Renal cortex interstitium (tissue), 11 donors: ENCODE measurements around the gene PPM1H. TPM values are rescaled to one million over a fixed set of nuclear protein-coding genes. Genes with fewer than 3 reads are reported as not detected.

Source experiments
- DNase-seq, 11 donors: peaks; one replicate each; pipeline ENCODE4 v3.0.0-alpha.2; 2013; ENCODE audit warnings: low read depth in 9 of 11, low spot score in 4 of 11; ENCODE audit errors: extremely low read depth in 1 of 11
- polyA plus RNA-seq, 3 donors: library from polyadenylated mRNA; unstranded; fragments of 120-200 nt; gene quantifications; one replicate each; pipeline ENCODE4 v1.2.1, GENCODE V29; 2013; ENCODE audit not compliant: insufficient read length in 3 of 3

Gene PPM1H
- polyA plus RNA-seq, 3 donors: 26.9 to 30.2 (median 27.1) TPM

DNA sequence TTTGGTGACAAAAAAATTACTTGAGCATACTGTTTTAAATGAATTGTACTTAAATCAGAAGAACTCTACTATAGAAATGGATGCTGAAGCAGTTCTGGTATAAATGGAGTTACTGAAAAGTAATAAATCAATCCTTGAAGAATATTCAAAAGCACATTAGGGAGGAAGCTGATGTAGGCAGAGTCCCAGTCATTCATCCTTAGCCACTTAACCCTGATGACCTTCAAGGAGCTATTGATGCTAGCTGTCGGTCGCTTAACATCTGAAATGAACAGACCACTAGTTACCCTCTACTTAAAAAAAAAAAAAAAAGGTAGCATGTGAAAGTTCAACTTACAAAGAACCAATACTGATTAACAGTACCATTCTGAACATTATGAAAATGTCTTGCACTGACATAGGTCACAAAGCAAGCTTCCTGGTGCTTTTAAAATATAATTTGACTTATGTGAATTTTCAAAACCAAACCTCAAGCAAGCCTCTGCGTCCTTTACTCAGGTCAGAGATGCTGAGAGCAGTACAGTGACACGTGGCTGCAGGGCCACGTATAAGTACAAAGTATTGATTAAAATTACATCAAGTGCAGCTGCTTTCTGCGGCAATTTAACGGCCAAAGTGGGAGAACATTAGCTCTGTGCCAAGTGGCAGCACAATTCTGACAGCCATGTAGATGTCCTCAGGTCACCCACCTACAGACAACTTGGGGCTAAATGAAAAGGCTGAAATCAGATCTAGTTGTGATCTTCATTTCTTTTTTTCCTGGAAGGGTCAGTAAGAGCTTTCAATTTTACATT lies 18.1 kb downstream of the PPM1H start:
- DNase-seq: no peak

- DNase-seq: no peak
These were observed 19.8 kb downstream of the PPM1H start for GRCh38 chr12:62915204-62915529.

GRCh38 chr12:62914443-62915203 lies 20.3 kb downstream of the PPM1H start:
- no peak for DNase-seq

GRCh38 chr12:62913380-62913779 lies 21.6 kb downstream of the PPM1H start:
- no peak for DNase-seq

GRCh38 chr12:62912644-62913043 lies 22.3 kb downstream of the PPM1H start:
- no peak for DNase-seq

DNA sequence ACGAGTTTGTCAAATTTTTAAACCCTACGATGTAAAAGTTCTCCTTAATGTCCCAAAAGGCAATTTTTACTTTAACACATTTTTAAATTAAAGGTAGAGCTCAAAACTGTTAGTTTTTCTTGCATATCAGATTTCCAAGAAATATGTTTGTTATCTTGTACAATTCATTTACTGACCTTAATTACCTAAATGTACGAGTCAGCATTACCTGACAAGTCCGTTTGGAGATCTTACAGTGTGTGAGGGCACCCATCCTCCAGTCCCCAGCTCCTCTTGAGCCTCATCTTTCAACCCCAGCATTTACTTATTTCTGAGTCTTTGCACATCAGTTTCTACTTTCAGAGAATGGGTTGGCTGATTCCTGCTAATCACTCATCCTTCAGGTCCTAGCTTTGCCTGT lies 23.7 kb downstream of the PPM1H start:
- DNase-seq: no peak

DNA sequence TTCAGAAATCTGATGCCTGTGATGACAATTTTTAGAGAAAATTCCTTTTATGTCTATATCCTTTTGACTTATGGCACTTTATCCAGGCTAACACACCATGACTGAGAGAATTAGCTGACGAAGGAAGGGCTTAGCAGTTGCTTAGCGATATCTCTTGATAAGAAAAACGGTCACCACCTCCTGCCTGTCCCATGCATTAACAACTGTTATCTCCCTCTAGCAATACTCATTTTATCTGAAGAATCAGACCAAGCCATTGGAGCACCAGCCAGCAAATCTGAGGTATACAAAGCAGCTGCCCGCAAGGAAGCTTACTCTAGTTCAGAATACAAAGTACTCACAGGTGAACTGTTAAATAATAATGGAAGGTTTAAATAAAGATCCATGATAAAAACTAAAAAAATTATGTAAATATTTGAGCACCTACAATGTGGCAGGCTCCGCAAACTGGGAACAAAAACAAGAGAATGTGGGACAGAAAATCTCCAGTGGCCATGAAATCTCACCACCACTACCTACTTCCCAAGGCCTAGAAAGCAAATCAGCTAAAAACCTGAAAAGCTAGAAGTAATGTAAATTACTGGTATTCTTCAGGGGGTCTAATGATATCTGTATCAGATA lies 24.3 kb downstream of the PPM1H start:
- DNase-seq: no peak

DNA sequence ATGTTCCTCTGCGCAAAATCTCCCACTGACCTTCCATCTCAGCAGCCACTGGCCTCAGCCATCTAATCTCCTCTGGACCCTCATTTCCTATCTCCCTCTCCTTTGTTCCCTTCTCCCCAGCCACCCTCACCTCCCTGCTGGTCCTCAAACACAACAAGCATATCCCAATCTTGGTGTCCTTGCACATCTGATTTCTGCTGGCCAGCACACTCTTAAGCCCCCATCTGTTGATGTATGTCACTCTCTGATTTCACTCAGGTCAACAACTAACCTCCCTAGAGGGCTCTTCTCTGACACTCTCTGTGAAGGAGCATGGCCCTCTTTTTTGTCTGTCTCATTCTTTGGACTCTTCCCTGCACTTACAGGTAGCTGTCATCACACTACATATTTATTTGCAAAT lies 25.6 kb downstream of the PPM1H start:
- DNase-seq: no peak

GRCh38 chr12:62908674-62909073 lies 26.3 kb downstream of the PPM1H start:
- DNase-seq: no peak

DNA sequence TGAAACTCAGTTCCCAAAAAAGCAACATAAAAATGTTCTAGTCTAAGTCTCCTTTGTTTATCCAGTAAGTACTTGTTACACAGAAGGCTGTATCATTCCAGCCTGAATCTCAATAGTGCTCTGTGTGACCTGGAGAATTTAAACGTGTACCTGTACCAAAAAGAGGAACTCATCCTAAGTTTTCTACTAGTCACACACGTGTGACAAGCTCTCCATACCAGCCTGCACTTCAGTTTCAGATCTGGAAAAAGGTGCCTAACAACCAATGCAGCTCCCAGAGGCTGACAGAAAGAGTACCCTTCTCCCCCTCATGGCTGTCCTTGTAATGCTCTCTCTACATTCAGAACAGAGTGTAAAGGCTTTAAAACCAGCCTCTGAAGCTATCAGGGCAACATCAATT lies 27.4 kb downstream of the PPM1H start:
- no peak for DNase-seq

DNA sequence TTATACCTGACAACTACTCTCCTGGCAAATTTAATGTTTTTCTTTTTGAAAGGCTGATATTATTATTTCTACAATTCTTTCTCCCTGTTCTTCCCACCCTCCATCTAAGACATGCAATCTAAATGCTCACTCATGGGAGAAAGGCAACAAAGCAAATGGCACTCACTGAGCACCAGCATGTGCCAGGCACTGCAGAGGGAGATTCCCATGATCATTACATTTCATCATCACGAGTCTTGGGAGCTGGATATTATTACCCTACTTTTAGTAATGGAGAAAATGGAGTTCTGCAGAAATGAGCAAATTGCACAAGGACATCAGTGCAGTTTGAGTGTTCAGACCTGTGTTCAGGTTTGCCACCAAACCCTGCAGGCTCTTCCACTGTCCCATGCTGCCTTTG lies 27.9 kb downstream of the PPM1H start:
- no peak for DNase-seq

- DNase-seq: no peak
These were observed 31.8 kb downstream of the PPM1H start for GRCh38 chr12:62903151-62903550.

DNA sequence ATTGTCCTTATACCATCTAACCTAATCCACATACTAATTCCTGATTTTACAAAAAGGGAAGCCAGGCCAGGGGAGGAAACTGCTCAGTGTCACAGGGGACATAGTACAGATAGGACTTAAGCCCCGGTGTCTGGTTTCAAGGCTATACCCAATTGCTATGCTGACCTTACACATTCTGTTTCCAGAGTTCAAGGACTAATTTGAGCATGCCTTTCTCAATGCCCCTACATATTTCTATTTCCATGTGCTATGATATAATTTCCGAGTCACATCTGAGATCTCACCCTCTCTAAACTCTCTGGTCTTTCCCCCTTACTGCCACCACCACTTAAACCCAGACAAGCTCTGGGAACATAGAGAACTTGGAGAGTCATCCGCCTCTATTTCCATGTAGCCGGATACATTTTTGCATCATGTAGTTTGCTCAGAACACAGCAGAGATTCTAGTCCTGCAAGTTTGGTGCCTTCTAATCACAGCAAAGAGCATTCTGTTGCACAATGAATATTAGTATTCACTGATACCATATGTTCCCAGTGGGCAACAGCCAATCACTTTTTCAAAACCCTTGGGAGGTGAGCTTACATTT lies 34.2 kb downstream of the PPM1H start:
- no peak for DNase-seq

GRCh38 chr12:62899568-62900390 lies 35.2 kb downstream of the PPM1H start:
- DNase-seq: no peak

DNA sequence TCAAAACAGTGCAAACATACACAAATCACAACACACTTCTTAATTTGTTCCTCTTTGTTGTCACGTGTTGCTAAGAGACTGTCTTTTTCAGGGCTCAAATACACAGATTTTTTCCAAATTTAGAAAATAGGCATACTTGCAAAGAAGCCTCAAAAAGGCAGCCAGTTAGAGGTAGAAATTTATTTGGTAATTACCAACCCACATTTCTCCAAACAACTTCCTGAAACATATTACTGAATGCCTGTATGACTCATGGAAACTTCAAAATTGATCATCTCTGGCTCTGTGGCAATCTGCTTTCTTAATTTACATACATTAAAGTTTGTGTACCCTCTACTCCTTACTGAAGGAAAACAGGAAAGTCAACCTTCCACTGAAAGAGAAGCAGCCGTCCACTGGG lies 36.4 kb downstream of the PPM1H start:
- no peak for DNase-seq

- DNase-seq: no peak
These were observed 39.5 kb downstream of the PPM1H start for GRCh38 chr12:62895351-62895877.

GRCh38 chr12:62893276-62893675 lies 41.7 kb downstream of the PPM1H start:
- DNase-seq: no peak

DNA sequence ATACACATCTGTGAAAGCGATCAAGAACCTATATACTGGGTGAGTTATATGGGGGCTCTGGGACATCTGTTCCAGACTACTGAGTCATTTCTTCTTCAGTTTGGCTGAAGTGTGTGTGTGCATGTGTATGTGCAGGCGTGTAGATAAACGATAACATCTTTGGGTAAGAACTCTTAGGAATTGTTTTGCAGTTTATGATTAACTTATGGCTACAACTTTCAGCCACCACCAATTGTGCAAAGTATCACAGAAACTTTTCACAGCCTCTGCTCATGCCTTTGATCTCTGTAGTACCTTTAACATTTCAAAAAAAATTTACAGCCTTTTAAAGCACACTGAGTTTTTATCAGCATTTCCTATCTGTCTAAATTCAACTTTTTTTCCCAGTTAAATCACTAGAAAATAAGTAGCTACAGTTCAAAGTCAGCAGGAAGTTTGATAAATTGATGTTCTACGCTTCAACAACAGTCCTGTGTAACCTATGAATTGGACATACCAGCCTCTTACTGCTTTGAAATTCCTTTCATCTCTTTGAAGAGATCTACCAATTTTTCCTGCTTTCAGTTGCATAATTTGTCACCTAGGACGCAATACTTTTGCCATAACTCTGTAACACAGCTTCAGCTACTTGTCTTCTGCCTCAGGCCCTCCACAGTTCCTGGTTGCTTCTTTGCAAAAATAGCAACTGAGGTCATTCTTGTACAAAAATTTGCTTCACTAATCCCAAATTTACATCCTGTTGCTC lies 43.0 kb downstream of the PPM1H start:
- no peak for DNase-seq
